H1 (cell line): ENCODE results near the gene MIPOL1. TPM values are rescaled to one million over a fixed set of nuclear protein-coding genes. Genes with fewer than 3 reads are reported as not detected.

Source experiments
- ATF3 ChIP-seq: IDR thresholded peaks from 2 replicates; pipeline ENCODE4 v1.6.1; 2011; ENCODE audit warnings: low read depth, mild to moderate bottlenecking, low read length; ENCODE audit not compliant: insufficient read depth
- CHD2 ChIP-seq: IDR thresholded peaks from 2 replicates; pipeline ENCODE4 v1.6.1; 2012; ENCODE audit warnings: low read length, improper control_type of control experiment
- polyA plus RNA-seq, 7 experiments: library from polyadenylated mRNA; depleted of rRNA in 3 of 7; stranded (reverse) in 5 of 7; unstranded in 2 of 7; fragments of >200 nt in 5 of 7; fragments of 200-250 nt in 2 of 7; gene quantifications; 1 replicate in 5 of 7; 2 replicates in 1 of 7; 4 replicates in 1 of 7; pipeline versions ENCODE4 v1.2.1 to v1.2.3, GENCODE V29; 2011 to 2013; ENCODE audit warnings: missing spikeins in 2 of 7, mixed read lengths in 2 of 7
- total RNA-seq: library from RNA; stranded (reverse); fragmentation: NEBNext Ultra II Directional; extraction: Animal tissue kit (Norgen Biotek cat#: 25700); gene quantifications from 2 replicates; pipeline ENCODE4 v1.2.1, GENCODE V29; 2021

MIPOL1 gene
- total and polyA plus RNA-seq, 2 of the 8 experiments (the other 6 are each of a cell fraction or from before 2014, with no cell fraction given) = 2.8 to 23.9 TPM

- no peak for TF ChIP-seq ATF3
- no peak for TF ChIP-seq CHD2
- TF ChIP-seq, all 59 proteins: peak for 0
These were observed 78.2 kb downstream of the MIPOL1 start (continued) for GRCh38 chr14:37275963-37276362.
